CD14-positive monocyte (primary cell): ENCODE results near the gene PCP4. TPM values are rescaled to one million over a fixed set of nuclear protein-coding genes. Genes with fewer than 3 reads are reported as not detected.

ENCODE experiments used
- DNase-seq, 3 donors: peaks; one replicate each; pipeline ENCODE4 v3.0.0-alpha.2; 2011 to 2022
- H2AFZ ChIP-seq: 2 replicates; pipeline ENCODE4 v1.6.0; 2012; ENCODE audit warnings: mild to moderate bottlenecking, low read depth, low read length, inconsistent platforms; ENCODE audit not compliant: insufficient read depth, poor library complexity, severe bottlenecking
- H3K27ac ChIP-seq, 2 donors: 1 replicate in 1 of 2; 2 replicates in 1 of 2; pipeline ENCODE4 v1.5.1; 2012 to 2013; ENCODE audit warnings: low read length in 2 of 2, control low read depth in 1 of 2, inconsistent platforms in 1 of 2, low read depth in 1 of 2, mild to moderate bottlenecking in 1 of 2
- H3K27me3 ChIP-seq, 2 donors: one replicate each; pipeline versions ENCODE4 v1.6.0 to v1.6.1; 2011 to 2013; ENCODE audit warnings: low read length in 2 of 2; ENCODE audit not compliant: control insufficient read depth in 2 of 2, insufficient read depth in 2 of 2
- H3K36me3 ChIP-seq, 2 donors: replicated peaks in 1 of 2; 1 replicate in 1 of 2; 2 replicates in 1 of 2; pipeline versions ENCODE4 v1.5.1 to v1.6.1; 2012 to 2013; ENCODE audit warnings: low read length in 2 of 2, control low read depth in 1 of 2, inconsistent platforms in 1 of 2, mild to moderate bottlenecking in 1 of 2; ENCODE audit not compliant: insufficient read depth in 2 of 2, control insufficient read depth in 1 of 2
- H3K4me1 ChIP-seq, 2 donors: 1 replicate in 1 of 2; 2 replicates in 1 of 2; pipeline versions ENCODE4 v1.5.1 to v1.6.1; 2012 to 2013; ENCODE audit warnings: low read length in 2 of 2, control low read depth in 1 of 2, inconsistent platforms in 1 of 2, mild to moderate bottlenecking in 1 of 2, moderate library complexity in 1 of 2; ENCODE audit not compliant: insufficient read depth in 2 of 2, control insufficient read depth in 1 of 2
- H3K4me2 ChIP-seq: replicated peaks from 2 replicates; pipeline ENCODE3; 2012; ENCODE audit warnings: low read length, moderate library complexity, mild to moderate bottlenecking; ENCODE audit not compliant: poor library complexity, severe bottlenecking; ENCODE audit errors: extremely low read depth
- H3K4me3 ChIP-seq, 3 experiments: fragments of 200-600 bp in 1 of 3; sonication (generic) in 1 of 3; replicated peaks in 1 of 3; 1 replicate in 2 of 3; 2 replicates in 1 of 3; pipeline ENCODE4 v1.5.1; 2011 to 2013; ENCODE audit warnings: low read length in 3 of 3, mild to moderate bottlenecking in 3 of 3, control low read depth in 2 of 3, low read depth in 2 of 3, inconsistent platforms in 1 of 3, moderate library complexity in 1 of 3
- H3K79me2 ChIP-seq: 2 replicates; pipeline ENCODE4 v1.6.0; 2012; ENCODE audit warnings: mild to moderate bottlenecking, control low read depth, inconsistent platforms, low read length, moderate library complexity; ENCODE audit not compliant: insufficient read depth
- H3K9ac ChIP-seq: 2 replicates; pipeline ENCODE4 v1.6.0; 2017; ENCODE audit warnings: low read length, mild to moderate bottlenecking; ENCODE audit not compliant: insufficient read depth, poor library complexity, severe bottlenecking
- H3K9me3 ChIP-seq, 2 donors: replicated peaks in 1 of 2; 1 replicate in 1 of 2; 2 replicates in 1 of 2; pipeline versions ENCODE4 v1.5.1 to v1.6.1; 2012 to 2013; ENCODE audit warnings: low read length in 2 of 2, control low read depth in 1 of 2; ENCODE audit not compliant: control insufficient read depth in 1 of 2, insufficient read depth in 1 of 2
- H4K20me1 ChIP-seq: 2 replicates; pipeline ENCODE4 v1.6.0; 2012; ENCODE audit warnings: mild to moderate bottlenecking, low read length, control low read depth, moderate library complexity; ENCODE audit not compliant: insufficient read depth
- H3K27ac Mint-ChIP-seq, 7 donors: one replicate each; pipeline ENCODE4 v1.8.0; 2020; ENCODE audit warnings: mild to moderate bottlenecking in 7 of 7, mixed read lengths in 7 of 7, moderate library complexity in 6 of 7, inconsistent platforms in 2 of 7
- H3K27me3 Mint-ChIP-seq, 3 donors: one replicate each; pipeline ENCODE4 v1.8.0; 2021 to 2022; ENCODE audit warnings: low read depth in 3 of 3, mild to moderate bottlenecking in 3 of 3, mixed read lengths in 3 of 3, moderate library complexity in 3 of 3, inconsistent platforms in 1 of 3
- H3K36me3 Mint-ChIP-seq, 2 donors: one replicate each; pipeline ENCODE4 v1.8.0; 2020; ENCODE audit warnings: mixed read lengths in 2 of 2, inconsistent platforms in 1 of 2, mild to moderate bottlenecking in 1 of 2
- H3K4me1 Mint-ChIP-seq: one replicate; pipeline ENCODE4 v1.8.0; 2020; ENCODE audit warnings: mild to moderate bottlenecking, mixed read lengths
- H3K4me3 Mint-ChIP-seq, 2 donors: one replicate each; pipeline ENCODE4 v1.8.0; 2020; ENCODE audit warnings: mild to moderate bottlenecking in 2 of 2, mixed read lengths in 2 of 2, moderate library complexity in 1 of 2
- H3K9me3 Mint-ChIP-seq, 7 donors: one replicate each; pipeline ENCODE4 v1.8.0; 2020 to 2022; ENCODE audit warnings: mixed read lengths in 7 of 7, mild to moderate bottlenecking in 6 of 7, moderate library complexity in 6 of 7, inconsistent platforms in 2 of 7
- CTCF ChIP-seq: fragments of 200-600 bp; IDR thresholded peaks from one replicate; pipeline ENCODE4 v1.8.0; 2022; ENCODE audit warnings: antibody characterized with exemption, mild to moderate bottlenecking
- WGBS: methylation state at CpG from one replicate; pipeline ENCODE4 v1.1.5; 2013; ENCODE audit warnings: missing lambda C conversion rate; ENCODE audit not compliant: insufficient coverage; 5-methylcytosine and 5-hydroxymethylcytosine counted together
- intact Hi-C, 2 donors: fragments of 100-400 bp; cut with micrococcal nuclease; formaldehyde crosslinking; loops; one replicate each; pipeline versions ENCODE4 v1.15.0 to v1.15.1; 2023
- polyA plus RNA-seq, 3 donors: library from polyadenylated mRNA; depleted of rRNA in 1 of 3; unstranded in 2 of 3; stranded (reverse) in 1 of 3; fragments of 300-500 nt in 2 of 3; fragments of >200 nt in 1 of 3; fragmentation: Illumina TruSeq in 2 of 3; gene quantifications; 1 replicate in 2 of 3; 2 replicates in 1 of 3; pipeline ENCODE4 v1.2.3, GENCODE V29; 2012 to 2021

The PCP4 gene
- polyA plus RNA-seq, 3 donors, result not detected

DNA sequence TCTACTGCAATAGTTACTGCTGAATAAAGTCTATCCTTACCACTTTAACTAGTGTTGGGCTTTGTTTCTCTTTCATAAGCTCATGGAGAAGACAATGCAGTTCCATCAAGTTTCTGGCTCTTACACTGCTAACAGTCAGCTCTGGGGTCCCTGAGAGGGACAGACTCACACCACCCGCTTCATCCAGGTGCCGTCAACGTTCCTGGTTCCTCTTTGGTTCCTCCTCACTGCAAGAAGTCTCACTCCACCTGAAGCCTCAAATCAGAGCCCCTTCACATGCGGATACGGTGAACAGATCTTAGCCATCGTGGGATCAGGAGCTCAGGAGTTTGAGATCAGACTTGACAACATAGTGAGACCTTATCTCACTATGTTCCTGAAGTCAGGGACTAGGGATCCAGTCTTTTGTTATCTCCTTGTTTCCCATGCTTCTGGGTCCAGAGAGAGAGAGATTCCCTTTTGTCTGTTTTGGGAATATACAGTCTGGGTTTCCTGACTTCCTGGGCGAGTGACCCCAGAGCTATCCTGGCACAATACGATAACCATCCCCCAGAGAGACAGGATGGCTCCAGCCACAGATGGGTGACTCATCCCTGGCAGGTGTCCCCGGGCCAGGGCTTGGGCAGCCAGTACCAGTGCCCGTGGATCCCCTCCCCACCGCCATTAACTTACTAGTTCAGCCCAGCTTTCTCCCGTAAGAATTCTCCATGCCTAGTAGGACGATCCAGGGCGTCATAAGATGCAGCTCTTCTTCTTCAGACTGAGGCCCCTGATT lies 14.3 kb upstream of the PCP4 start:
- intact Hi-C loops, result no loop called here
- H3K36me3 Mint-ChIP-seq, result no peaks in the 10 kb centered on the region
- Histone ChIP-seq H3K4me3 (no peak overlapping the region), H3K4me1 (no peaks in the 10 kb centered on the region), H2AFZ (no peak overlapping the region), H3K79me2 (no peaks in the 10 kb centered on the region), H3K27me3 (no peaks in the 10 kb centered on the region), H3K4me2 (no peak overlapping the region), H4K20me1 (no peaks in the 10 kb centered on the region), H3K9ac (no peak overlapping the region), H3K9me3 (no peaks in the 10 kb centered on the region), H3K36me3 (no peaks in the 10 kb centered on the region), H3K27ac (no peak overlapping the region)
- no peak overlapping the region for H3K27ac Mint-ChIP-seq
- TF ChIP-seq CTCF, result no peak
- H3K27me3 Mint-ChIP-seq, result peaks cover 0 to 3% (median 2%) of the 10 kb centered on the region in 3 donors
- H3K4me3 Mint-ChIP-seq, result no peak overlapping the region
- peaks cover 0 to 8% (median 0%) of the 10 kb centered on the region in 7 donors for H3K9me3 Mint-ChIP-seq
- no peaks in the 10 kb centered on the region for H3K4me1 Mint-ChIP-seq
- 78% methylated on average over 12 of the region's 14 CpGs for WGBS
- DNase-seq, result no peak

DNA sequence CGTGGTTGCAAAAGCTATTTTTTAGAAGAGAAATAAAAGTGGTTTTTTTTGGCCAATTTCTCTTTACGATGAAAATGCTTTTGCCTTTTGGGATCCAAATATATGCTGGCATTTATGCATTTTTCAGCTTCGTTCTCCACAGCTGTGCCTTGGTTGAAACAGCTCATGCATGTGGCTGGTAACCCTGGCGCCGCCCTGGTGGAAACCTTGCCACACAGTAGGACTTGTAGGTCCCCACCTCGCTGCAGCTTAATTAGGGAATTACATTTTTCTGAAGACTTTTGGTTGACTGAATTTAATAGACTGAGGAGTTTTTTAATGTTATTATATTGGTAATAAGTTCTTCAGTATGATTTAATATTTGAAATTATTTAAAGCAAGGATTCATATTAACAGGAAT lies 12.7 kb upstream of the PCP4 start:
- WGBS, result 95% methylated on average over 3 of the region's 6 CpGs

More for the DNA sequence above, 12.7 kb upstream of the PCP4 start:
- Histone ChIP-seq H3K36me3 (no peaks in the 10 kb centered on the region), H3K9me3 (no peaks in the 10 kb centered on the region), H3K9ac (no peak overlapping the region), H3K4me1 (no peaks in the 10 kb centered on the region), H3K4me3 (no peak overlapping the region), H3K27ac (no peak overlapping the region), H4K20me1 (no peaks in the 10 kb centered on the region), H3K27me3 (no peaks in the 10 kb centered on the region), H3K4me2 (no peak overlapping the region), H2AFZ (no peak overlapping the region), H3K79me2 (no peaks in the 10 kb centered on the region)
- no peak for TF ChIP-seq CTCF
- Mint-ChIP-seq H3K36me3 (no peaks in the 10 kb centered on the region), H3K9me3 (peaks cover 0 to 8% (median 0%) of the 10 kb centered on the region in 7 donors), H3K27ac (no peak overlapping the region), H3K27me3 (no peaks in the 10 kb centered on the region), H3K4me3 (no peak overlapping the region), H3K4me1 (no peaks in the 10 kb centered on the region)
- intact Hi-C loops, result no loop called here
- no peak for DNase-seq
